MM.1S (cell line): ENCODE data around the gene SLC22A17.

Experiments
- DNase-seq: peaks from one replicate; pipeline ENCODE4 v3.0.0-alpha.2; 2015
- H2AFZ ChIP-seq: fragments of 300-600 bp; sonication (generic); 2 replicates; pipeline ENCODE4 v1.6.0; 2016; ENCODE audit warnings: antibody characterized with exemption, low read length
- H3F3A ChIP-seq: fragments of 300-600 bp; sonication (generic); 2 replicates; pipeline ENCODE4 v1.6.1; 2016; ENCODE audit warnings: mild to moderate bottlenecking, antibody characterized with exemption, low read length, moderate library complexity, mixed read lengths; ENCODE audit not compliant: insufficient read depth
- H3K27ac ChIP-seq: fragments of 300-600 bp; sonication (generic); 2 replicates; pipeline ENCODE4 v1.5.1; 2016; ENCODE audit warnings: mild to moderate bottlenecking, low read length
- H3K27me3 ChIP-seq: fragments of 300-600 bp; sonication (generic); replicated peaks from 2 replicates; pipeline ENCODE4 v1.6.0; 2016; ENCODE audit warnings: low read length; ENCODE audit not compliant: insufficient read depth
- H3K36me3 ChIP-seq: fragments of 300-600 bp; sonication (generic); replicated peaks from 2 replicates; pipeline ENCODE4 v1.6.1; 2016; ENCODE audit warnings: mild to moderate bottlenecking, low read length, mixed read lengths; ENCODE audit not compliant: insufficient read depth
- H3K4me1 ChIP-seq: fragments of 300-600 bp; sonication (generic); 2 replicates; pipeline ENCODE4 v1.6.1; 2016; ENCODE audit warnings: low read length, mixed read lengths
- H3K4me2 ChIP-seq: fragments of 300-600 bp; sonication (generic); 2 replicates; pipeline ENCODE4 v1.6.0; 2016; ENCODE audit warnings: low read depth, low read length
- H3K4me3 ChIP-seq: fragments of 300-600 bp; sonication (generic); 2 replicates; pipeline ENCODE4 v1.5.1; 2016; ENCODE audit warnings: low read length, mixed read lengths
- H3K79me2 ChIP-seq: fragments of 300-600 bp; sonication (generic); 2 replicates; pipeline ENCODE4 v1.6.1; 2016; ENCODE audit warnings: mixed run types, low read length, mixed read lengths
- H3K9ac ChIP-seq: fragments of 300-600 bp; sonication (generic); 2 replicates; pipeline ENCODE4 v1.6.1; 2016; ENCODE audit warnings: low read length, mixed read lengths
- H3K9me2 ChIP-seq: fragments of 300-600 bp; sonication (generic); replicated peaks from 2 replicates; pipeline ENCODE4 v1.6.1; 2016; ENCODE audit warnings: mild to moderate bottlenecking, low read length, mixed read lengths; ENCODE audit not compliant: insufficient read depth
- H3K9me3 ChIP-seq: fragments of 300-600 bp; sonication (generic); replicated peaks from 2 replicates; pipeline ENCODE4 v1.6.1; 2016; ENCODE audit warnings: mild to moderate bottlenecking, low read length, mixed read lengths; ENCODE audit not compliant: insufficient read depth
- H4K20me1 ChIP-seq: fragments of 300-600 bp; sonication (generic); 2 replicates; pipeline ENCODE4 v1.6.1; 2016; ENCODE audit warnings: mild to moderate bottlenecking, low read length, moderate library complexity, mixed read lengths; ENCODE audit not compliant: insufficient read depth
- CTCF ChIP-seq: fragments of 300-600 bp; sonication (generic); IDR thresholded peaks from 2 replicates; pipeline ENCODE4 v1.5.1; 2016; ENCODE audit warnings: antibody characterized with exemption, low read length, mixed read lengths
- EZH2 ChIP-seq: fragments of 300-600 bp; sonication (generic); optimal IDR thresholded peaks from 2 replicates; pipeline ENCODE3; 2017; ENCODE audit warnings: low read depth, mild to moderate bottlenecking, antibody characterized with exemption, low read length, mixed read lengths
- EZH2phosphoT487 ChIP-seq: fragments of 300-600 bp; sonication (generic); IDR thresholded peaks from 2 replicates; pipeline ENCODE4 v1.6.1; 2018; ENCODE audit warnings: antibody characterized with exemption, low read length

SLC22A17 gene

GRCh38 chr14:23358042-23358441 is 5.4 kb upstream of the SLC22A17 start:
- Histone ChIP-seq H3F3A (no peaks in the 10 kb centered on the region), H3K4me1 (no peaks in the 10 kb centered on the region), H3K27me3 (no peaks in the 10 kb centered on the region; the same call in 1 of the 2 replicates)

GRCh38 chr14:23357261-23357660 is 4.6 kb upstream of the SLC22A17 start:
- DNase-seq = no peak
- no peaks in the 10 kb centered on the region for H3K4me1 ChIP-seq
- no peaks in the 10 kb centered on the region for H3K9me2 ChIP-seq
- H3K27ac ChIP-seq = no peak overlapping the region
- H3K9ac ChIP-seq = no peak overlapping the region
- H3K4me2 ChIP-seq = no peak overlapping the region
- H3K27me3 ChIP-seq = no peaks in the 10 kb centered on the region; the same call in 1 of the 2 replicates
- TF ChIP-seq EZH2phosphoT487 (no peak), CTCF (no peak), EZH2 (no peak)
- no peaks in the 10 kb centered on the region for H3K9me3 ChIP-seq
- no peak overlapping the region for H3K4me3 ChIP-seq
- no peak overlapping the region for H2AFZ ChIP-seq
- H3K79me2 ChIP-seq = no peaks in the 10 kb centered on the region
- no peaks in the 10 kb centered on the region for H4K20me1 ChIP-seq
- H3K36me3 ChIP-seq = no peaks in the 10 kb centered on the region
- no peaks in the 10 kb centered on the region for H3F3A ChIP-seq

More at GRCh38 chr14:23358042-23358441, 5.4 kb upstream of the SLC22A17 start:
- no peaks in the 10 kb centered on the region for H3K79me2 ChIP-seq
- H3K27ac ChIP-seq = no peak overlapping the region
- no peaks in the 10 kb centered on the region for H4K20me1 ChIP-seq
- no peak overlapping the region for H2AFZ ChIP-seq
- H3K9me2 ChIP-seq = no peaks in the 10 kb centered on the region
- H3K9ac ChIP-seq = no peak overlapping the region
- no peak overlapping the region for H3K4me3 ChIP-seq
- no peaks in the 10 kb centered on the region for H3K9me3 ChIP-seq
- TF ChIP-seq EZH2phosphoT487 = no peak
- no peak for TF ChIP-seq CTCF
- TF ChIP-seq EZH2 = no peak
- H3K36me3 ChIP-seq = no peaks in the 10 kb centered on the region
- no peak for DNase-seq
- no peak overlapping the region for H3K4me2 ChIP-seq

- Histone ChIP-seq H3F3A (no peaks in the 10 kb centered on the region), H4K20me1 (no peaks in the 10 kb centered on the region), H3K9me3 (no peaks in the 10 kb centered on the region), H3K4me3 (no peak overlapping the region), H3K9ac (no peak overlapping the region), H3K9me2 (no peaks in the 10 kb centered on the region), H3K27ac (no peak overlapping the region), H3K4me1 (no peaks in the 10 kb centered on the region), H3K79me2 (no peaks in the 10 kb centered on the region), H3K27me3 (peaks cover 4% of the 10 kb centered on the region; the same call in 1 of the 2 replicates), H3K36me3 (no peaks in the 10 kb centered on the region), H3K4me2 (no peak overlapping the region), H2AFZ (no peak overlapping the region)
- TF ChIP-seq EZH2 (no peak), CTCF (no peak), EZH2phosphoT487 (no peak)
- no peak for DNase-seq
These were observed 4.0 kb upstream of the SLC22A17 start for GRCh38 chr14:23356662-23357061.
